Peyer's patch (tissue), 4 donors: ENCODE measurements around the gene SEMA3D. TPM values are rescaled to one million over a fixed set of nuclear protein-coding genes. Genes with fewer than 3 reads are reported as not detected.

ENCODE experiments used
- DNase-seq, 3 donors: peaks; one replicate each; pipeline ENCODE4 v3.0.0-alpha.2; 2017 to 2019
- H3K27ac ChIP-seq, 4 donors: fragments of 200-600 bp; sonication (generic); one replicate each; pipeline ENCODE4 v1.5.1; 2016 to 2019
- H3K27me3 ChIP-seq, 2 donors: fragments of 200-600 bp; sonication (generic); one replicate each; pipeline ENCODE4 v1.5.1; 2019
- H3K36me3 ChIP-seq, 3 donors: fragments of 200-600 bp; sonication (generic); one replicate each; pipeline ENCODE4 v1.5.1; 2016 to 2019
- H3K4me1 ChIP-seq, 4 donors: fragments of 200-600 bp; sonication (generic); one replicate each; pipeline ENCODE4 v1.5.1; 2016 to 2019
- H3K4me3 ChIP-seq, 4 donors: fragments of 200-600 bp; sonication (generic); 1 replicate in 3 of 4; 2 replicates in 1 of 4; pipeline ENCODE4 v1.5.1; 2016 to 2019; ENCODE audit warnings: mild to moderate bottlenecking in 1 of 4
- H3K9me3 ChIP-seq, 4 donors: fragments of 200-600 bp; sonication (generic); one replicate each; pipeline ENCODE4 v1.5.1; 2016 to 2019; ENCODE audit warnings: mild to moderate bottlenecking in 1 of 4
- CTCF ChIP-seq, 6 experiments: fragments of 450-650 bp in 4 of 6; fragments of 200-600 bp in 2 of 6; sonication (generic) in 1 of 6; IDR thresholded peaks; one replicate each; pipeline ENCODE4 v1.5.1; 2017 to 2019; ENCODE audit warnings: antibody characterized with exemption in 6 of 6, mild to moderate bottlenecking in 3 of 6, moderate library complexity in 1 of 6
- POLR2A ChIP-seq, 2 donors: fragments of 450-650 bp; IDR thresholded peaks; one replicate each; pipeline ENCODE4 v1.5.1; 2017; ENCODE audit warnings: antibody characterized with exemption in 2 of 2, mild to moderate bottlenecking in 2 of 2, moderate library complexity in 2 of 2
- total RNA-seq, 4 donors: library from RNA; depleted of rRNA; stranded (reverse); fragments of >200 nt; gene quantifications; one replicate each; pipeline ENCODE4 v1.1.0, GENCODE V29; 2016

Gene SEMA3D
- total RNA-seq, 4 donors from 2014 or later = 4.5 to 7.6 (median 6.5) TPM

DNA sequence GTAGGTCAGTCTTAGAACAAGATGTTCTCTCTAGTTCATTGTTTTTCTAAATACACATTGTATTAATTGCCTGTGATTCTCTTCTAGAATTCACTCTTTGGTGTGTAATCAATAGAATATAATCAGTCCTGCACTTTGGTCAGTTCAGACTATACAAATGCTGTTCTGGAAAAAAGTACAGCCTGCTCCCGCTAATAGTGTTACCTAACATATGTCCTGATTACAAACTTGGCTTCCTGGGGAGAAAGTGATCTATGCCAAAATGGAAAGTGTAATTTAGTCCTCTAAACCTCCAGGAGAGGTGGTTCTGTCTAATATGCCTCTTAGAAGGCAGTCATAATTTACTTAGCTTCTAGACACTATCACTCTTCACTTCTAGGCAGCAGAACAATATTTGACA lies 215.5 kb downstream of the SEMA3D start:
- Histone ChIP-seq H3K36me3 (no peaks in the 10 kb centered on the region), H3K27ac (no peak overlapping the region), H3K4me3 (no peak overlapping the region), H3K27me3 (no peaks in the 10 kb centered on the region), H3K9me3 (no peaks in the 10 kb centered on the region), H3K4me1 (no peaks in the 10 kb centered on the region)
- TF ChIP-seq CTCF (IDR thresholded peaks at IDR 0.05) (no peak), POLR2A (IDR thresholded peaks at IDR 0.05) (no peak)
- DNase-seq = no peak

- no peak for DNase-seq
- H3K9me3 ChIP-seq = no peaks in the 10 kb centered on the region
Observed at GRCh38 chr7:84970670-84971069, 216.2 kb downstream of the SEMA3D start.

DNA sequence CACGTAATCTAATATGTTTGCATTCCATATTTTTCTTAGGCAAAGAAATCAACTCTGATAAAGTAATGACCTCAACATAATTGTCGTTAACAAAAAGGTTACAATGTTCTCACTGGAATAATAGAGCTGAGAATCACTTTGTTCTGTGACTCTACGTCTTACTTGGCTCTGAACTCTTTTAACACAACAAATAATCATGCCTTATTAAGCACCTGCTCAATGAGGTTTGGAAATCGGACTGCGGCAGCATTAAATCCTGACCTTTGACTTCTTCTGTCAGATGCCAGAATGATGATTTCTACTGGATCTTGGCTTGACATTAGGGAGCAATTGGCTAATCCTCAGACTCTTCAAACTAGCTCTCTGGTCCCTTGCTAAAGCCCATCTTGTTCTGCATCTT lies 233.6 kb downstream of the SEMA3D start:
- H3K27ac ChIP-seq = no peak overlapping the region
- no peaks in the 10 kb centered on the region for H3K4me1 ChIP-seq
- H3K36me3 ChIP-seq = no peaks in the 10 kb centered on the region
- H3K27me3 ChIP-seq = no peaks in the 10 kb centered on the region
- no peaks in the 10 kb centered on the region for H3K9me3 ChIP-seq
- TF ChIP-seq POLR2A (IDR thresholded peaks at IDR 0.05) = no peak
- no peak for TF ChIP-seq CTCF (IDR thresholded peaks at IDR 0.05)
- DNase-seq = no peak
- no peak overlapping the region for H3K4me3 ChIP-seq

More at GRCh38 chr7:84970670-84971069, 216.2 kb downstream of the SEMA3D start:
- Histone ChIP-seq H3K27ac (no peak overlapping the region), H3K4me3 (no peak overlapping the region), H3K4me1 (no peaks in the 10 kb centered on the region), H3K27me3 (no peaks in the 10 kb centered on the region), H3K36me3 (no peaks in the 10 kb centered on the region)
- TF ChIP-seq CTCF (IDR thresholded peaks at IDR 0.05) = no peak
- TF ChIP-seq POLR2A (IDR thresholded peaks at IDR 0.05) = no peak

DNA sequence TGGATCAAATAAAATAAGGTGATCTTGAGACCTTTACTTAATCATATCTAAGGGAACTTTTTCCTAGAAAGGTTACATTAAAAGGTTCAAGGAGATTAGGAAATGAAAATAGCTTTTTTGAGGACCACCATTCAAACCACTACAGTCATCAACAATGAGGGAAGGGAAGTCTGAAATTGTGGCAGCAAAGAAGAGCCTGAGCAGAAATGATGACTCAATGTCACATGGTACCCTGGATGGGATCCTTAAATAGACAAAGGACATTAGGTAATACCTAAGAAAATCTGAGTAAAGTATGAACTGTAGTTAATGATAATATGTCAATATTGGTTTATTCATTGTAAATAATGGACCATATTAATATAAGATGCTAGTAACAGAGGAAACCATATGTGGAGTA lies 236.0 kb downstream of the SEMA3D start:
- Histone ChIP-seq H3K36me3 (no peaks in the 10 kb centered on the region), H3K4me1 (no peaks in the 10 kb centered on the region), H3K27ac (no peak overlapping the region), H3K27me3 (no peaks in the 10 kb centered on the region), H3K4me3 (no peak overlapping the region), H3K9me3 (no peaks in the 10 kb centered on the region)
- DNase-seq = no peak
- TF ChIP-seq CTCF (IDR thresholded peaks at IDR 0.05) (no peak), POLR2A (IDR thresholded peaks at IDR 0.05) (no peak)

GRCh38 chr7:84949501-84949900 lies 237.4 kb downstream of the SEMA3D start:
- no peaks in the 10 kb centered on the region for H3K36me3 ChIP-seq
- no peak for TF ChIP-seq CTCF (IDR thresholded peaks at IDR 0.05)
- no peak for TF ChIP-seq POLR2A (IDR thresholded peaks at IDR 0.05)
- no peaks in the 10 kb centered on the region for H3K27me3 ChIP-seq
- H3K27ac ChIP-seq = no peak overlapping the region
- no peaks in the 10 kb centered on the region for H3K4me1 ChIP-seq
- no peak for DNase-seq
- no peak overlapping the region for H3K4me3 ChIP-seq
- no peaks in the 10 kb centered on the region for H3K9me3 ChIP-seq

DNA sequence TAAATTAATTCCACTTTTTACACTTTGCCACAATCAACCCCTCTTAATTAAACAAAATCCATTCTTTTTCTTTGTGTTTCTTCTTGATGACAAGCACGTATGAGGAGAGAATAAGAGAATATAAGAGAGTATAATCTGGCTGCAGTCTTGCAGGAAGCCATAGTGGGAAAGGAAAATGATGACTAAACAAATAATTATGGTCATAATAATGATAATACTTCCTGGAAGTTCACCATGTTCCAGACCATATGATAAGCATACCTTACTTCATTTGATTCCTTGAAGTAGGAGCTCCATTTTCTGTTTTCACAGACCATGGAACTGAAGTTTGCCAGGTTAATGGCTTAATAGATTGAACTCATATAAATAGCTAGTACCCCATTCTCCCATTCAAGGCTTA lies 237.8 kb downstream of the SEMA3D start:
- H3K27me3 ChIP-seq = no peaks in the 10 kb centered on the region
- no peaks in the 10 kb centered on the region for H3K4me1 ChIP-seq
- H3K27ac ChIP-seq = no peak overlapping the region
- no peaks in the 10 kb centered on the region for H3K9me3 ChIP-seq
- no peak for DNase-seq
- no peak for TF ChIP-seq POLR2A (IDR thresholded peaks at IDR 0.05)
- no peak for TF ChIP-seq CTCF (IDR thresholded peaks at IDR 0.05)
- H3K36me3 ChIP-seq = no peaks in the 10 kb centered on the region
- no peak overlapping the region for H3K4me3 ChIP-seq
